Neural cell (in vitro differentiated cells): Measurements from ENCODE around the gene CST9. TPM values are rescaled to one million over a fixed set of nuclear protein-coding genes. Genes with fewer than 3 reads are reported as not detected.
"Not testable (repeated sequence)": the region's sequence is repeated elsewhere in the genome, so short reads cannot be mapped to it uniquely, and the experiment has no call there.

Source experiments
- H2AFZ ChIP-seq: fragments of 200-600, 300-800 bp; sonication (generic), shearing (Covaris generic); 2 replicates; pipeline ENCODE4 v1.6.0; 2014; ENCODE audit warnings: low read depth, mild to moderate bottlenecking, antibody characterized with exemption, low read length, moderate library complexity
- H3F3A ChIP-seq: fragments of 200-600 bp; shearing (Covaris generic); 2 replicates; pipeline ENCODE4 v1.6.1; 2016; ENCODE audit warnings: mild to moderate bottlenecking, moderate library complexity, mixed read lengths, antibody characterized with exemption, low read length; ENCODE audit not compliant: insufficient read depth, poor library complexity, severe bottlenecking
- H3K27ac ChIP-seq: fragments of 200-600, 300-800 bp; sonication (generic), shearing (Covaris generic); 2 replicates; pipeline ENCODE4 v1.5.1; 2014; ENCODE audit warnings: mild to moderate bottlenecking, low read length, moderate library complexity
- H3K27me3 ChIP-seq: fragments of 300-800, 200-600 bp; sonication (generic), shearing (Covaris generic); 2 replicates; pipeline ENCODE4 v1.6.0; 2014; ENCODE audit warnings: mild to moderate bottlenecking, low read depth, low read length, moderate library complexity; ENCODE audit not compliant: insufficient read depth
- H3K36me3 ChIP-seq: fragments of 300-800, 200-600 bp; sonication (generic), shearing (Covaris generic); 2 replicates; pipeline ENCODE4 v1.5.1; 2014; ENCODE audit warnings: mild to moderate bottlenecking, antibody characterized with exemption, low read length, moderate library complexity; ENCODE audit not compliant: insufficient read depth
- H3K4me2 ChIP-seq: fragments of 300-800, 200-600 bp; sonication (generic), shearing (Covaris generic); 2 replicates; pipeline ENCODE4 v1.6.0; 2014; ENCODE audit warnings: mild to moderate bottlenecking, low read length
- H3K4me3 ChIP-seq: fragments of 300-800, 200-600 bp; sonication (generic), shearing (Covaris generic); 2 replicates; pipeline ENCODE4 v1.5.1; 2014; ENCODE audit warnings: mild to moderate bottlenecking, low read length, moderate library complexity
- H3K79me2 ChIP-seq: fragments of 200-600 bp; shearing (Covaris generic); replicated peaks from 2 replicates; pipeline ENCODE4 v1.6.0; 2014; ENCODE audit warnings: mild to moderate bottlenecking, low read length, moderate library complexity; ENCODE audit not compliant: insufficient read depth
- H3K9ac ChIP-seq: fragments of 300-800, 200-600 bp; sonication (generic), shearing (Covaris generic); 2 replicates; pipeline ENCODE4 v1.6.1; 2016; ENCODE audit warnings: mild to moderate bottlenecking, low read length, mixed read lengths
- H3K9me2 ChIP-seq: fragments of 200-600 bp; shearing (Covaris generic); 2 replicates; pipeline ENCODE4 v1.6.1; 2016; ENCODE audit warnings: mild to moderate bottlenecking, low read length, mixed read lengths; ENCODE audit not compliant: insufficient read depth
- H3K9me3 ChIP-seq: fragments of 200-600, 300-800 bp; sonication (generic), shearing (Covaris generic); 2 replicates; pipeline ENCODE4 v1.6.1; 2016; ENCODE audit warnings: mild to moderate bottlenecking, mixed run types, low read length, moderate library complexity, mixed read lengths
- H4K20me1 ChIP-seq: fragments of 200-600 bp; shearing (Covaris generic); 2 replicates; pipeline ENCODE4 v1.6.1; 2016; ENCODE audit warnings: mild to moderate bottlenecking, mixed run types; ENCODE audit not compliant: insufficient read depth
- CTCF ChIP-seq: fragments of 450-650 bp; IDR thresholded peaks from 2 replicates; pipeline ENCODE4 v1.5.1; 2014; ENCODE audit warnings: antibody characterized with exemption, mild to moderate bottlenecking, moderate library complexity; ENCODE audit not compliant: poor library complexity, severe bottlenecking
- EP300 ChIP-seq: fragments of 450-650 bp; conservative IDR thresholded peaks from 2 replicates; pipeline ENCODE4 v1.6.1; 2014; ENCODE audit warnings: antibody characterized with exemption, mild to moderate bottlenecking, moderate library complexity; ENCODE audit not compliant: poor library complexity, severe bottlenecking
- EZH2 ChIP-seq: fragments of 200-600, 300-800 bp; shearing (Covaris generic), sonication (generic); IDR thresholded peaks from 2 replicates; pipeline ENCODE4 v1.6.1; 2014; ENCODE audit warnings: antibody characterized with exemption, low read length, borderline replicate concordance, mild to moderate bottlenecking; ENCODE audit not compliant: insufficient read depth, poor library complexity, severe bottlenecking
- MXI1 ChIP-seq: fragments of 450-650 bp; conservative IDR thresholded peaks from 2 replicates; pipeline ENCODE4 v1.6.1; 2014; ENCODE audit warnings: antibody characterized with exemption, mild to moderate bottlenecking; ENCODE audit not compliant: poor library complexity, severe bottlenecking
- POLR2AphosphoS5 ChIP-seq: IDR thresholded peaks from 2 replicates; pipeline ENCODE4 v1.6.1; 2012
- RAD21 ChIP-seq: fragments of 450-650 bp; conservative IDR thresholded peaks from 2 replicates; pipeline ENCODE4 v1.6.1; 2014; ENCODE audit warnings: antibody characterized with exemption, mild to moderate bottlenecking, moderate library complexity
- REST ChIP-seq: IDR thresholded peaks from 2 replicates; pipeline ENCODE4 v1.6.1; 2012; ENCODE audit warnings: borderline replicate concordance
- SMC3 ChIP-seq: fragments of 450-650 bp; conservative IDR thresholded peaks from 2 replicates; pipeline ENCODE4 v1.6.1; 2014; ENCODE audit warnings: antibody characterized with exemption, mild to moderate bottlenecking, moderate library complexity; ENCODE audit not compliant: poor library complexity
- TAF1 ChIP-seq: IDR thresholded peaks from 2 replicates; pipeline ENCODE4 v1.6.1; 2012; ENCODE audit warnings: low read depth
- polyA plus RNA-seq: library from polyadenylated mRNA; depleted of rRNA; stranded (reverse); fragments of >200 nt; gene quantifications from 2 replicates; pipeline ENCODE4 v1.2.3, GENCODE V29; 2014

The CST9 gene
- polyA plus RNA-seq, 1 donor from 2014 or later, result not detected

GRCh38 chr20:23583526-23583925, 22.2 kb downstream of the CST9 start:
- Histone ChIP-seq H3K4me3 (no peak overlapping the region), H3K9me2 (no peaks in the 10 kb centered on the region), H4K20me1 (no peaks in the 10 kb centered on the region), H3K36me3 (no peaks in the 10 kb centered on the region), H2AFZ (no peak overlapping the region), H3F3A (no peaks in the 10 kb centered on the region), H3K27me3 (no peaks in the 10 kb centered on the region), H3K9me3 (no peaks in the 10 kb centered on the region), H3K79me2 (no peaks in the 10 kb centered on the region), H3K9ac (no peak overlapping the region), H3K27ac (no peak overlapping the region), H3K4me2 (no peak overlapping the region)
- TF ChIP-seq MXI1, result no peak
- no peak for TF ChIP-seq TAF1
- TF ChIP-seq SMC3, result no peak
- no peak for TF ChIP-seq EZH2
- TF ChIP-seq POLR2AphosphoS5, result no peak
- no peak for TF ChIP-seq EP300
- TF ChIP-seq RAD21, result no peak
- no peak for TF ChIP-seq CTCF
- TF ChIP-seq REST, result no peak

GRCh38 chr20:23582293-23582692, 23.4 kb downstream of the CST9 start:
- Histone ChIP-seq H3K27me3 (no peaks in the 10 kb centered on the region), H3K79me2 (no peaks in the 10 kb centered on the region), H3K9me2 (no peaks in the 10 kb centered on the region), H3K4me3 (no peak overlapping the region), H3K9me3 (no peaks in the 10 kb centered on the region), H2AFZ (no peak overlapping the region), H3K9ac (no peak overlapping the region), H3K36me3 (no peaks in the 10 kb centered on the region), H3K4me2 (no peak overlapping the region), H3F3A (no peaks in the 10 kb centered on the region), H3K27ac (no peak overlapping the region), H4K20me1 (no peaks in the 10 kb centered on the region)
- TF ChIP-seq EZH2, result no peak
- no peak for TF ChIP-seq RAD21
- no peak for TF ChIP-seq POLR2AphosphoS5
- TF ChIP-seq MXI1, result no peak
- no peak for TF ChIP-seq CTCF
- no peak for TF ChIP-seq EP300
- TF ChIP-seq TAF1, result no peak
- TF ChIP-seq SMC3, result no peak
- TF ChIP-seq REST, result no peak

- not testable (repeated sequence) for H3K9me3 ChIP-seq, H3K4me3 ChIP-seq, H3K9me2 ChIP-seq, H3K27ac ChIP-seq, H3F3A ChIP-seq, H3K79me2 ChIP-seq, H3K4me2 ChIP-seq, H3K36me3 ChIP-seq, H3K27me3 ChIP-seq, H4K20me1 ChIP-seq, H3K9ac ChIP-seq, H2AFZ ChIP-seq
These were observed 23.9 kb downstream of the CST9 start for GRCh38 chr20:23581833-23582232.
